ENCODE data around the gene TBC1D5.
"Not testable (repeated sequence)": the region's sequence is repeated elsewhere in the genome, so short reads cannot be mapped to it uniquely, and the experiment has no call there.

Gene TBC1D5

DNA sequence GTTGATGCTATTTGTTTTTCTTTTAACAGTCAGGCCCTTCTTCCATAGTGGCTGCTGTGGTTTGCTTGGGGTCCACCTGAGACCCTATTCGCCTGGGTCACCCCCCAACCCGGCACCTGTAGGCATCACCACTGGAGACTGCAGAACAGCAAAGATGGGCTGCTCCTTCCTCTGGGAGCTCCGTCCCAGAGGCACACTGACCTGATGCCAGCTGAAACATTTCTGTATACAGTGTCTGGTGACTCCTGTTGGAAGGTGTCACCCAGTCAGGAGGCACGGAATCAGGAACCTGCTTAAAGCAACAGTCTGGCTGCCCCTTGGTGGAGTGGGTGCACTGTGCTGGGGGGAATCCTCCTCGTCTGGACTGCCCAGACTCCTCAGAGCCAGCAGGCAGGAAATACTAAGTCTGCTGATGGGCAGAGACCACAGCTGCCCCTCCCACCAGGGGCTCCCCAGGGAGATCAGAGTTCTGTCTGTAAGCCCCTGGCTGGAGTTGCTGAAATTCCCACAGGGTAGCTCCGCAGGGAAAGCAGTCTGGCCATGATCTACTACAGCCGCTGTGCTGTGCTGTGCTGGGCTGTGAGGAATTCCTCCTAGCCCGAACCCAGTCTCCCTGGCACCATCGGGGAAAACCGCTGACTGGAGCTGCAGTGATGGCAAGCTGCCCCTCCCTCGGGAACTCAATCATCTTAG, 248.2 kb downstream of the TBC1D5 start:
- in situ Hi-C loops (cut with HindIII; ENCODE audit: low sequenced_read_pairs): no loop called here

DNA sequence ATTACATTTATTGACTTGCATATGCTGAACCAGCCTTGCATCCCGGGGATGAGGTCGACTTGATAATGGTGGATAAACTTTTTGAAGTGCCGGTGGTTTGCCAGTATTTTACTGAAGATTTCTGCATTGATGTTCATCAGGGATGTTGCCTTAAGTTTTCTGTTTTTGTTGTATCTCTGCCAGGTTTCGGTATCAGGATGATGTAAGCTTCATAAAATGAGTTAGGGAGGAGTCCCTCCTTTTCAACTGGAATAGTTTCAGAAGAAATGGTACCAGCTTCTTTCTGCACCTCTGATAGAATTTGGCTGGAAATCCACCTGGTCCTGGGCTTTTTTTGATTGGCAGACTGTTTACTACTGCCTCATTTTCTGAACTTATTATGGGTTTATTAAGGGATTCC, 250.8 kb downstream of the TBC1D5 start:
- in situ Hi-C loops (cut with HindIII; ENCODE audit: low sequenced_read_pairs): no loop called here

DNA sequence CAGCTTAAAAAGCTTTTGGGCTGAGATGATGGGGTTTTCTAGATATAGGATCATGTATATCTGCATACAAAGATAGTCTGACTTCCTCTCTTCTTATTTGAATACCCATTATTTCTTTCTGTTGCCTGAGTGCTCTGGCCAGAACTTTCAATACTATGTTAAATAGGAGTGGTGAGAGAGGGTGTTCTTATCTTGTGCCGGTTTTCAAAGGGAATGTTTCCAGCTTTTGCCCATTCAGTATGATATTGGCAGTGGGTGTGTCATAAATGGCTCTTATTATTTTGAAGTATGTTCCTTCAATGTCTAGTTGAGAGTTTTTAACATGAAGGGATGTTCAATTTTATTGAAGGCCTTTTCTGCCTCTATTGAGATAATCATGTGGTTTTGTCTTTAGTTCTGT, 251.2 kb downstream of the TBC1D5 start:
- in situ Hi-C loops (cut with HindIII; ENCODE audit: low sequenced_read_pairs): not testable (repeated sequence)

DNA sequence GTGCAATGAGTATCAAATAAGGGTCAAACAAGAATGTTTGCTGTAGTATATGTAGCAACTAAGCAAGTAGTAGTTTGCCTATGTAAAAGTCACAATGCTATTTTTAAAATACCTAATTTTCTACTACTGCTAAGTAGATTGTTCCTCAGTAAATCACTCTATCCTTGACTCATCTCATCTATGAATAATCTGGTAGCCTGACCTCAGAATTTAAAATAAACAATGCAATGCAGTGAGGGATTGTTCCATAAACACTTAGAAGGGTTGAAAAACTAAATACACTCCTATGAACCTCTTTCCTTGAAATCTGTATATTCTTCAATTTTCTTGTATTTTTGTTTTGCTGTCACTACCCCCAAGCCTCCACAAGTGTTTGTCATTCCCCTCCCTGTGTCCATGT, 253.3 kb downstream of the TBC1D5 start:
- in situ Hi-C loops (cut with HindIII; ENCODE audit: low sequenced_read_pairs): no loop called here

DNA sequence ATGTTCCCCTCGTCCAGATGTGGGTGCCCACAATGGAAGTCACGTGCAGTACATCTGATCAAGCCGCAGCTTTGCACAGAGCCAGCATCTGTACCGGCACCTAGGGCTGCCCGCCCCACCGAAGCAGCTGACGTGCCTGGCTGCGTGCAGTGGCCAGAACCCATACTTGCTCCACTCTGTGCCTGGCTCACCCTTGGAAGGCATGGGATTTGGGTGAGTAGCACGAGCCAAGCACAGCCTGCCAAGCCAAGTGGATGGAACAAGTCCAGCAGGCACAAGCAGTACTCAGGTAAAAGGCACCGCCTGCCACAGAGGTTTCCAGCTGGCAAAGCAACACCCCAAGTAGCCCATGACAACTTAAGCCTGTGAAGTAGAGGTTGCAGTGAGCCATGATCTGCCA, 261.3 kb downstream of the TBC1D5 start:
- in situ Hi-C loops (cut with HindIII; ENCODE audit: low sequenced_read_pairs): no loop called here

DNA sequence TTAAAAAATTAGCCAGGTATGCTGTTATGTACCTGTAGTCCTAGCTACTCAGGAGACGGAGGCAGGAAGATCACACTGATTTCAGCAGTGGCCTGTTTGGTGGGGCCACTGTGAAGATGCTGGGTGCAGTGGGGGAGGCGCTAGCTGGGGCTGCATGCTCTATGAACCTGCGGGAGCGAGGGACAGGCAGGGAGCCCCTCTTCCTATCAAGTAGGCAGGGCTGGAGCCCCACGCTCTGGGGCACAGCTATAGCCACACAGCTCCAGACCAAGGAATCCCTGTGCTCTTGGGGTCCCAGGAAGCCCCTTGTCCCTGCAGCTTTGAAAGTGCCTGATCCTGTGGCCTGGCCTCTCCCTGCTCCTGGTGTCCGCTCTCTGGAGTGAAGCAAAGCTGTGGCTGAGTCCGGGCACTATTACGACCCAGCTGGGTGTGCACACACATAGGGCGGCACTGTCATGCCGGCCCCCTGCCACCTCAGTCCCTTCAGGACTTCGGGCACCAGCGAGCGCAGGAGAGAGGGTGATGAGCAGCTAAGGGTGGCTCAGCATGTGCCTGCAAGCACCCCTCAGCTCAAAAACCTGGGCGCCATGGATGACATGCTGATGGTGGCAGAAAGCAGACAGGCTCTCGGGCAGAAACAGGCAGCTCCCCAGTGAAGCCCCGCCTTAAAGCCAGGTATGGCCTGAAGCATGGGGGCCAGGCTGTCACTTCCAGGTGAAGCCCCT, 262.6 kb downstream of the TBC1D5 start:
- in situ Hi-C loops (cut with HindIII; ENCODE audit: low sequenced_read_pairs): no loop called here

DNA sequence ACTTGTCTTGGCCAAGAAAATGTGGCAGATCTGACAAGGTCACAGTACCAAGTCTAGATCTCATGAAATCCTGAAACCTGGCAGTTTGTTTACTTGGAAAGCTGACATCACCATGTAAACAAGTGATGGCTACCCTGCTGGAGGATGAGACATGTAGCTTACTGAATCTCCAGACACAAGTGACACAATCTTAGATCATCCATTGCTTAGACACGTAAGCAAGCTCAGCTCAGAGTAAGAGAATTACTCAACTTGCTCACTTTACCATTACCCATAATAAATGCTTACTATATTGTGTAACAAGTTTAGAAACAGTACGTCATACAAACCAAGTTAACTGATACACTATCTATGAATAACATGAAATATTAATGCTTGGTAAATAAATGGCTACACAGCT, 263.8 kb downstream of the TBC1D5 start:
- in situ Hi-C loops (cut with HindIII; ENCODE audit: low sequenced_read_pairs): no loop called here

DNA sequence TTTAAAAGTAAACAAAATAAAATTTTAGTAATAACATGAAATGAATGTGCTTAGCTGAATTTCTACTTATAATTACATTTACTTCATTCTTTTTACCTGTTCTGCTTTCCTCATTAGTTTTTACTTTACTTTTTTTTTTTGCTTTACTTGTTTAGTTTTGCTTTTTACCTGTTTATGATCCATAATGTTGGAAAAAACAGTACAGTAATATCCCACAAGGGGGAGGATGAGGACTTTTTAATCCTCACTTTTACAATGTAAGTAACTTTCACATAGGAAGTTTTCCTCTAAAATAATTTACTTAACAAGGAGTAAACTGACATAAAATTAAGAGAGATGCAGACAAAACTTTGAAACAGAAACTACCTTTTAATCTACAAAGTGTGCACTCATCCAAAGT, 268.7 kb downstream of the TBC1D5 start:
- in situ Hi-C loops (cut with HindIII; ENCODE audit: low sequenced_read_pairs): no loop called here

DNA sequence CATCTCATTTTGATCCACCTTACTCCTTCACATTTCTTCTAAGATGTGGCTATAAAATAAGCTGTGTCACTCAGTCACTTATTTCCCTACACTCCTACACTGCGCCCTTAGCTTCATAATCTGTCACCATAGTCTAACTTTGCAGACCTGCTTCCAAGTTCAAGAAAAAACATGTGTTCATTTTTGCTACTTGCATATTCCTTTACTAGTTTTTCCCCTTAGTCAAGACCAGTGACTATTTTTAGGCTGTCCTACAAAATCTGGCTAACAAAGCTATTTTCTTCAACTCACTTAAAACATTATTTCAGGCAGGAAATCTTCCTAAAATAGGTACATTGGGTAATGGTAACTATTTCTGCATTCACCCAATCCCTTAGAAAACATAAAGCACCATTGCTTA, 272.5 kb downstream of the TBC1D5 start:
- in situ Hi-C loops (cut with HindIII; ENCODE audit: low sequenced_read_pairs): no loop called here

DNA sequence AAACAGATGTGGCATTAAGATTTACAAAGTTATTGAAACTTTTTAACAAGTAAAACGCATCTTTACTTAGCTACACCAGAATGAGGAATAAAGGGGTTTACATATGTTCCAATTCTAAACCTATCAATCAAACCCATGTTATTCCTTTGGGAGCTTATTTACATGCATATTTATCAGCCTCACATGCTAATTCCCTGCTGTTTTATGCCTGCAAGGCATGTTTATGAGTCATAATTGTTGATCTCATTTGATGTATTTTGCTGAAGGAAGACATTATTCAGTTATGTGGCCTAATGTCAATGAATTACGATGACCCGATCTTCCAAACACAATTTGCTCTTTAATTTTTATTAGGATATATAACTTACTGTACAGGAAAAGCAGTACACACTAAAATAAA, 272.9 kb downstream of the TBC1D5 start:
- in situ Hi-C loops (cut with HindIII; ENCODE audit: low sequenced_read_pairs): no loop called here

DNA sequence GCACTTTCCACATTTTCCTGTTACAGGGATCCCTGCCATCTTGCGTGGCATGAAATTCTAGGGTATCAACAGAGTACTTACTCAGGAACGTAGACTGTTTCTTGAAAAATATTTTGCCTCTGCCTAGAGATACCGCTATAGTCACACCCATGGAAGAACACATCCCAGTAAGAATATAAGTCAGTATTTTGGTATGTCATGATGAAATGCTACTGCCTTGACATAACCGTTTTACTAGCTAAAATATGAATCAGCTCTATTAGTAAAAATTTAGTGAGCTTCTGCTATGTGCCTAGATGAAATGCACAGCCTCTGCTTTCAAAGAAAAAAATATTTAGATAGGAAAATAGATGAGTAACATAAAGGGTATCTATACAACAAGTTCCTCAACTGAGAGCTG, 276.4 kb downstream of the TBC1D5 start:
- in situ Hi-C loops (cut with HindIII; ENCODE audit: low sequenced_read_pairs): no loop called here

DNA sequence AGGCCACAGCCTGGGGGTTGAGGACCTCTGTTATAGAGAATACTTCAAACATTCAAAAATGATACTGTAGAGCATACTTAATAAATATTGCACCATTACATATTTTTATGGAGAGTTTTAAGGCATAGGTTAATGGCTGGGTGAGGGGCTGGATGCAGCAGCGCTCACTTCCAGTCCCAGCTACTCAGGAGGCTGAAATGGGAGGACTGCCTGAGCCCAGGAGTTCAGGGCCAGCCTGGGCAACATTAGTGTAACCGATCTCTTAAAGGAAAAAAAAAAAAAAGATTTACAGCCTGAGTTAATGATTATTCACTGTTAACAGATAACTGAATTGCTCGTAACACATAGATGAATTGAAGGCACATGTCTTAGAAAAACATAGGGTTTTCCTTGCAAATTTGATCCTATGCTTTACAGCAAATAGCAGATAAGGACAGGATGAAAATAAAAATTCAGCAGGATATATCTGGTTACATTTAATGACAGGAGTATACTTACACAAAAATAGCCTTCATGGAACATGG, 282.9 kb downstream of the TBC1D5 start:
- in situ Hi-C loops (cut with HindIII; ENCODE audit: low sequenced_read_pairs): no loop called here

DNA sequence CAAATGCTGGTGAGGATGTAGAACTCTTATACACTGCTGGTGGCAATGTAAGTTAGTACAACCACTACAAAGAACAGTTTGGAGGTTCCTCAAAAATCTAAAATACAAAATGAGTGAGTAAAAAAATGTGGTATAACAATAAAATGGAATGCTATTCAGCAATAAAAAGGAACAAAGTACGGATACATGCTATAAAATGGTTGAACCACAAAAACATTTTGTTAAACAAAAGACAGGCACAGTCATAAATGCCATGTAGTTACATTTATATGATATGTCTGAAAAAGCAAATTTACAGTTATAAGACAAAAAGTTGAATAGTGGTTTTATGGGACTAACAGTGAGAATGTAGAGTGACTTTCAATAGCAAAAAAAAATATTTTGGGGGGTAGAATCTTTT, 285.8 kb downstream of the TBC1D5 start:
- in situ Hi-C loops (cut with HindIII; ENCODE audit: low sequenced_read_pairs): no loop called here

DNA sequence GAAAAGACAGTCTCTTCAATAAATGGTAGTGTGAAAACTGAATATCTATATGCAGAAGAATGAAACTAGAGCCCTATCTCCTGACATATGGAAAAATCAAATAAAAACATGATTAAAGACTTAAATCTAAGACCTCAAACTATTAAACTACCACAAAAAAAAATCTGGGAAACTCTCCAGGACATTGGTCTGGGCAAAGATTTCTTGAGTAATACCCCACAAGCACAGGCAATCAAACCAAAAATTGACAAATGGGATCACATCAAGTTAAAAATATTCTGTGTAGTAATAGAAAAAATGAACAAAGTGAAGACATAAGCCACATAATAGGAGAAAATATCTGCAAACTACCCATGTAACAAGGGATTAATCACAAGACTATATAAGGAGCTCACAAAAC, 286.4 kb downstream of the TBC1D5 start:
- in situ Hi-C loops (cut with HindIII; ENCODE audit: low sequenced_read_pairs): no loop called here

DNA sequence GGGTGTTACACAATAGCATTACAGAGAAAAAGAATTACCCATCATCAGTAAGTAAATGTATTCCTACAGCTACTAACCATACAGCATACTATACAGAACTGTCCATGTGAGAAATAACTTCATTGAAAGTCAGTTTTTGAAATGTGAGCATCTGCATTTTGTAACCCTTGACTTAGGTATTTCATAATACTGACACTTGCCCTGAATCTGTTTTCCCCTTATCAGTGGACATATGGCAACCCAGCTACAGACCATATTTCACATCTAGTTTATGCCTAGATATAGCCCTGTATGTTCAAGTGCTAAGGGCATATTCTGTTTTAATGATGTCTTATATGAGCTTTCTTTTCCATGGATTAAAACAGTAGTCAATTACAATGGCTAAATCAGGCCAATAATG, 297.6 kb downstream of the TBC1D5 start:
- in situ Hi-C loops (cut with HindIII; ENCODE audit: low sequenced_read_pairs): loop anchor here (25.0 kb wide), 1 partner anchor 392 kb away; no protein-coding TSS in a partner anchor

DNA sequence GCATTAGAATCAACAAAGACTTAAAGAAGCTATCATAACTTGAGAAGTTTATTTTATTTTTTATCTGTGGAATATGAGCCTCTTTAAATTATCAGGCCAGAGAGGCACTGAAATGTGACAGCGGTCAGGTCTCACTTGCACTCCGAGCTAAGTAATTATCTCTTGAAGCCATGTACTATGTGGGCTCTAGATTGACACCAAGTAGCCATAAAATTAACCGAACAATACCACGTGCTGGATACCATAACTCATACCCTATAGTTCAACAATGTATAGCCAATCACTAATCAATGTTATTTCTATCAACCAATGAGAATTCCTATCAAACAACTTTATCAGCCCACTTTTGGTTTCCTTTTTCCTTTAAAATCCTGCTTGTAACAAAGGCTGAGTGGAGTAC, 299.3 kb downstream of the TBC1D5 start:
- in situ Hi-C loops (cut with HindIII; ENCODE audit: low sequenced_read_pairs): loop anchor here (25.0 kb wide), 1 partner anchor 394 kb away; no protein-coding TSS in a partner anchor

DNA sequence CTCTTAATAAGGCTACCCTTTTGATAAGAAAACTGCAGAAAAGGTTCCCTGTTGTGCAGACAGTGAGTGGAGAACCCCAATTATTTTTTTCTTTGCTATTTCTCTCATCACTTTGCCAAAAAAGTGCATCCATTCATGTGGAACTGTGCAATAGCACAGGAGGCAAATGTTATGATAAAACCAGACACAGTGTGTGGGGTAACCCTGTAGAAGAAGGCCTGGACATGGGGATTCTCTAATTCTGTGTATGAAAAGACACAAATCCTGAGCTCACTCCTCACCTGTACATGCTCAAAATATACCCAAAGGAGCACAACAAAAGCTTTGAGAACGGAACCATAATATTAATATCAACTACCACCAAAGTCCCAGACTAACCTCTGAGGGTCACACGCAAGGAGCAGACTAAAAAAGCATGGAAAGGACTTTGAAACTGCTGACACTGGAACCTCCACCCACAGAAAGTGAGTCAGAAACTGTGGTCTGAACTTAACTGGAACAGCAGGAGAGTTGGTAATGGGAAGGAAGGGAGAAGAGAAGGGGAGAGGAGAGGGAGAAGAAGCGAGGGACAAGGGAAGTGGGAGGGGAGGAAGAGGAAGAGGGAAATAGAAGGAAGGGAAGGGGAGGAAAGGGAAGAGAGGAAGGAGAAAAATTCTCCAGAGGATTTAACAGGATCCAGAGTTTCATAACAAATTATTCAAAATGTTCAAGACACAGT, 299.9 kb downstream of the TBC1D5 start:
- in situ Hi-C loops (cut with HindIII; ENCODE audit: low sequenced_read_pairs): loop anchor here (25.0 kb wide), 1 partner anchor 395 kb away; no protein-coding TSS in a partner anchor

DNA sequence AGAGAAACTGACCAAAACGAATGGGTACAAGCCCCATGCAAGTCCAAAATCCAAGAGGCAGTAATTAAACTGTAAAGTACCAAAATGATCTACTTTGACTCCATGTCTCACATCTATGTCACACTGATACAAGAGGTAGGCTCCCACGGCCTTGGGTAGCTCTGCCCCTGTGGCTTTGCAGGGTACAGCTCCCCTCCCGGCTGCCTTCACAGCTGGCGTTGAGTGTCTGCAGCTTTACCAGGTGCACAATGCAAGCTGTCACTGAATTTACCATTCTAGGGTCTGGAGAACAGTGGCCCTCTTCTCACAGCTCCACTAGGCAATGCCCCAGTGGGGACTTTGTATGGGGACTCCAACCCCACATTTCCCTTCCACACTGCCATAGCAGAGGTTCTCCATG, 308.6 kb downstream of the TBC1D5 start:
- in situ Hi-C loops (cut with HindIII; ENCODE audit: low sequenced_read_pairs): loop anchor here (25.0 kb wide), 1 partner anchor 403 kb away; no protein-coding TSS in a partner anchor

DNA sequence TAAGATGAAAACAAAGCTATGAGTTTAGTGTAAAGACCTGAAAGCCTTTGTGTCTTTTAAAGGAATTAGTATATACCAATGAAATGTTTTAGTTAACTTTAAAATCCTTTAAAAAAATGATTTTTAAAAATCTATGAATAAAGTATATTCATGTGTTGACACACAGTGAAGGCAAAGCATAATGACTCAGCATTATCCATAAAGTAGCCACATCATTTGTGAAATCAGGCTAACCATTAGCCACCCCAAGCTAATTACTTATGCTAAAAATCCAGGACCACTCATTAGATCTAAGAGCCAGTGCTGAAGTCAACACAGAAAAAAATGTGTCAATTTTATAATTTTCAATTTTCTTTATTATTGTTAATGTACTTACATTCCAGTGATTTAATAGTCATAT, 310.2 kb downstream of the TBC1D5 start:
- in situ Hi-C loops (cut with HindIII; ENCODE audit: low sequenced_read_pairs): loop anchor here (25.0 kb wide), 1 partner anchor 405 kb away; no protein-coding TSS in a partner anchor

DNA sequence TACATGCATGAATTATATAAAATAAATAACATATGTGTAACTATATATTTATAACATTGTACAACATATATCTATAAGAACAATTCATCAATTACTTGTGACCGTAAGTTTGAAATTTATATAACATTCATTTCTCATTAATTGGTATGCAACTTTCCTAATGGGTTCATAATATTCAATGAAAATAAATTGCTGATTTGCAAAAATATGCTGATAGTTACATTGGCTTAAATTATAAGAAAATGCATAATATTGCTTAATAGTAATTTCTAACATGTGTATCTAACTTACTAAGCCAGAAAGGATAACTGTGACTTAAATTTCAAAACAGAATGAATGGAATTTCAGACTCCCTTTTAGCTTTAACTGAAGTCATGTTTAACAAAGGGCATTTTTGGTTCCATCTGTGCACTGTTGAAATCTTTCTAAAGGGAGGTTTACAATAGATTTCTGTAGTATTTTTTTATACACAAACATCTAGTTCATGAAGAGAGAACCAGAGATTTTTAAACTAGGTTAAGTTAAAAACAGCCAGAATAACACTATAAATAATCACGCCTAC, 310.9 kb downstream of the TBC1D5 start:
- in situ Hi-C loops (cut with HindIII; ENCODE audit: low sequenced_read_pairs): loop anchor here (25.0 kb wide), 1 partner anchor 406 kb away; no protein-coding TSS in a partner anchor

DNA sequence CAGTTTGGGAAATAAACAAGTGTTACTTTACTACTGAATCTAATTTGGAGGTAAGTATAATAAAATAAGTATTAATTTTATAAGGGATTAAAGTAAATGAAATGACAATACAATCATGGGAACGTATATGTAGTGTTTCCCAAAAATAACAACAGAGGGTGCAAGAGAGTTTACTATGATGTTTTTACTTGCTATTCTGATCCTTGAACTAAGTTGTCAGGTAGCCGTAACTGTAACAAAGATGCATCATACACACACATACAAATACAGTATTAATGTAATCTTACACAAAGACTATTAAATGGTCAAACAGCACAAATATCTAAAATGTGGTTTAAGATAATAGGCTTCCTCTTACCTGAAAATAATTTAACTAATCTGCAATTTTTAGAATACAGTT, 311.4 kb downstream of the TBC1D5 start:
- in situ Hi-C loops (cut with HindIII; ENCODE audit: low sequenced_read_pairs): loop anchor here (25.0 kb wide), 1 partner anchor 406 kb away; no protein-coding TSS in a partner anchor

All from DLD1 (cell line).